GM18868 (cell line): ENCODE measurements around the gene RHEB.
A peak's percentile ranks its signal among the peaks of the same experiment; 100 is the strongest.

Experiments used
- ATAC-seq: cut with Tn5 transposase; IDR thresholded peaks from one replicate; pipeline ENCODE4 v1.9.1; 2021; ENCODE audit warnings: mild to moderate bottlenecking, moderate library complexity; ENCODE audit not compliant: unreplicated experiment

Gene RHEB

GRCh38 chr7:151452680-151453325, 66.9 kb downstream of the RHEB start:
- no peak for ATAC-seq

- no peak for ATAC-seq
These were observed 67.8 kb downstream of the RHEB start for GRCh38 chr7:151451626-151452571.

GRCh38 chr7:151451156-151451555, 68.5 kb downstream of the RHEB start:
- no peak for ATAC-seq

- no peak for ATAC-seq
These were observed 69.7 kb downstream of the RHEB start for GRCh38 chr7:151449990-151450389.

- peak; percentile 74 for ATAC-seq
These were observed 71.1 kb downstream of the RHEB start for GRCh38 chr7:151448261-151449252.

- ATAC-seq: no peak
These were observed 71.8 kb downstream of the RHEB start for GRCh38 chr7:151447901-151448260.

- ATAC-seq: no peak
These were observed 72.4 kb downstream of the RHEB start for GRCh38 chr7:151447312-151447711.

GRCh38 chr7:151446412-151446811, 73.3 kb downstream of the RHEB start:
- ATAC-seq: no peak

- ATAC-seq: no peak
These were observed 75.1 kb downstream of the RHEB start for GRCh38 chr7:151444632-151445031.

- no peak for ATAC-seq
These were observed 76.8 kb downstream of the RHEB start for GRCh38 chr7:151442776-151443496.

GRCh38 chr7:151440799-151441445, 78.8 kb downstream of the RHEB start:
- no peak for ATAC-seq

- ATAC-seq: no peak
These were observed 79.6 kb downstream of the RHEB start, which contains the start of gene CRYGN for GRCh38 chr7:151439855-151440798. TSS of gene CRYGN (minus strand) at chr7:151440141. CDS start at chr7:151439917, 224 bp downstream.

GRCh38 chr7:151438864-151439601, 80.7 kb downstream of the RHEB start:
- ATAC-seq: no peak

- no peak for ATAC-seq
These were observed 81.7 kb downstream of the RHEB start for GRCh38 chr7:151437866-151438516.

- no peak for ATAC-seq
These were observed 82.5 kb downstream of the RHEB start for GRCh38 chr7:151437159-151437553.

- ATAC-seq: no peak
These were observed 83.1 kb downstream of the RHEB start for GRCh38 chr7:151436446-151437158.

GRCh38 chr7:151435971-151436370, 83.7 kb downstream of the RHEB start:
- no peak for ATAC-seq
